GM21390 (cell line): Measurements from ENCODE around the gene FAM43A.

Source experiments
- ATAC-seq: cut with Tn5 transposase; IDR thresholded peaks from one replicate; pipeline ENCODE4 v1.9.1; 2021; ENCODE audit not compliant: unreplicated experiment

FAM43A gene, protein sequence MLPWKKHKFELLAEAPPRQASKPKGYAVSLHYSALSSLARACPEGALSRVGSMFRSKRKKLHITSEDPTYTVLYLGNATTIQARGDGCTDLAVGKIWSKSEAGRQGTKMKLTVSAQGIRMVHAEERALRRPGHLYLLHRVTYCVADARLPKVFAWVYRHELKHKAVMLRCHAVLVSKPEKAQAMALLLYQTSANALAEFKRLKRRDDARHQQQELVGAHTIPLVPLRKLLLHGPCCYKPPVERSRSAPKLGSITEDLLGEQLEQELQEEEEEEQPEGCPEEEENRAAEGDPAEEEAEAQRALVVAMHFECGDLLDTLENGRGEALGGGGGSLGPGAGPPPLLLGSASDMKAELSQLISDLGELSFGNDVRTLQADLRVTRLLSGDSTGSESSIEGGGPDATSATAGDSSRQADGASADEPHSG

GRCh38 chr3:194685718-194686413, at the start of gene FAM43A:
Gene FAM43A (plus strand): TSS chr3:194685883. CDS start chr3:194686827, 944 bp downstream.
- ATAC-seq: peak; percentile 36

- ATAC-seq: no peak
Measured at GRCh38 chr3:194637066-194637465, 48.6 kb upstream of the FAM43A start.

DNA sequence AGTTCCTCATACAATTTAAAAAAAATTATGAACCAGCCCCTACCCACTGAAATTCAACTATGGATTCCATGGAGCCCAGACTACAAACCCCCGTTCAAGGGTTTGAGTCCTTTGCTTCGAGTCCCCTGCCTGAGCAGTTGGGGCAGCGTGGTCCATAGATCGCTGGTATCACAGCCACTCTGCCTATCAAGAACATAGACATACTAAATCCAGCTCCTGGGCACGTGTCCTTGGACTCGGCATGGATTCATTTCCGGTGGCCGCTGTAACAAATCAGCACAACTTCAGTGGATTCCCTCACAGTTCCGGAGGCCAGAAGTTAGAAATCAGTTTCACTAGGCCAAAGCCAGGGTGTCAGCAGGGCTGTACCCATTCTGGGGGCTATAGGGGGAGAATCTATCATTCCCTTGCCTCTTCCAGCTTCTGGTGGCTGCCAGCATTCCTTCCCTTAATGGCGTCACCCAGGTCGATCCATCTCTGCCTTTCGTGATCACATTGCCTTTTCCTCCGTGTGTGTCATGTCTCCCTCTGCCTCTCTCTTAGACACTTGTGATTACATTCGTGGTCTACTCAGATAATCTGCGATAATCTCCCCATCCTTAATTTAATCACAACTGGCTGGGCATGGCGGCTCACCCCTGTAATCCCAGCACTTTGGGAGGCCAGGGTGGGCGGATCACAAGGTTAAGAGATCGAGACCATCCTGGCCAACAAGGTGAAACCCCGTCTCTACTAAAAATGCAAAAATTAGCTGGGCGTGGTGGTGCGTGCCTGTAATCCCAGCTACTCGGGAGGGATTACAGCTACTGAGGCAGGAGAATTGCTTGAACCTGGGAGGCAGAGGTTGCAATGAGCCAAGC, 47.9 kb upstream of the FAM43A start:
- no peak for ATAC-seq

- ATAC-seq: no peak
Measured at GRCh38 chr3:194638991-194639605, 46.6 kb upstream of the FAM43A start.

- no peak for ATAC-seq
Measured at GRCh38 chr3:194640829-194641228, 44.9 kb upstream of the FAM43A start.

DNA sequence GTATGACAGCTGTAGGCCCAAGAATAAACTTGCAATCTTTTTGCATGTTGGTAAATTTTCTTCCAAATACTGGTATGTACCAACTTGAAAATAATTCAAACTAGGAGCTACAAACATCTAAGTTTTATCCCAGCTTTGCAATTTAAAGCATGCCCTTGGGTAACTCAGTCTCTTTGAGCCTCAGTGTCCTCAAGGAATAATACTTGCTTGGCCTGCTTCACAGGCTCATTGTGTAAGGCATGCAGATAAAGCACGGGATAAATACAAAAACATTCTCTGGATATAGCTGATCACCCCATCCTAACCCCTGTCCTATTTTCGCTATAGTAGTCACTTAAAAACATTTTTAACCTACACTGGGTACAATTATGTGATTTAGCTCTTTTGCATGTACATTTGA, 42.9 kb upstream of the FAM43A start:
- no peak for ATAC-seq

DNA sequence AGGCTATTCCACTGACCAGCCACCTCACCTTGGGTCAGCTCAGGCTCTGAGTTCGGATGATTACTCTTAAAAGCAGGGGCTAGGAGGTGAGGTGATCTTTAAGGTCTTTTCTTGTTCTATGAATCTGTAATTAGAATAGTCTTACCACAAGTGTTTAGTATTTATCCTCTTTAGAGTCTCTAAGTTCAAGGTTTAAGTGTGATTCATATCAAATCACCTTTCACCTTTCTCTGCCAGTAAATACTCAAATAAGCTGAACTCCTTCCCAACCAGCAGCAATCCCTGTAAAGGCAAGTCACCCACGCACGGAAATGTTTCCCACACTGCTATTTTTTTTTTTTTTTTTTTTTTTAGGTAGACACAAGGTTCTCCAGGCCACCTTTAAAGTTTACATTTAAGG, 37.9 kb upstream of the FAM43A start:
- no peak for ATAC-seq

- ATAC-seq: peak; percentile 79
Measured at GRCh38 chr3:194654443-194654842, 31.2 kb upstream of the FAM43A start.

DNA sequence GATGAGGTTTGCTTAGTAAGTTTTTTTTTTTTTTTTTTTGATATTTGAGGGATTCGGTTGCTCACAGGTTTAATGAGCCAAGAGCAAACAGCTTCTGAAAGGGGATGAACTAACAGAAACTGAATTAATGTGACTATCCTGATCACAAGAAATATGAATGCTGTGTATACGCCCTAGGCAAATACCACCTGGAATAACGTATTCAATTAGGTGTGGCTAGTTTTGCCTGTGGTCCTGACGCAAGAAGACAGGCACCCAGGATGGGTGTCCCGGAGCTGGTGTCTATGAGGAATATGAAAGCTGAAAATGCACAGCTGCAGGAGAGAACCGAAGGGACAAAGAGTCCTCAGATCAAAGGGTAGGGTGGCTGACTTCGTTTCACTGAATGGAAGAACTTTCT, 28.2 kb upstream of the FAM43A start:
- no peak for ATAC-seq

- no peak for ATAC-seq
Measured at GRCh38 chr3:194658477-194659242, 27.0 kb upstream of the FAM43A start.

GRCh38 chr3:194659778-194660177, 25.9 kb upstream of the FAM43A start:
- ATAC-seq: no peak

GRCh38 chr3:194661374-194661773, 24.3 kb upstream of the FAM43A start:
- no peak for ATAC-seq

DNA sequence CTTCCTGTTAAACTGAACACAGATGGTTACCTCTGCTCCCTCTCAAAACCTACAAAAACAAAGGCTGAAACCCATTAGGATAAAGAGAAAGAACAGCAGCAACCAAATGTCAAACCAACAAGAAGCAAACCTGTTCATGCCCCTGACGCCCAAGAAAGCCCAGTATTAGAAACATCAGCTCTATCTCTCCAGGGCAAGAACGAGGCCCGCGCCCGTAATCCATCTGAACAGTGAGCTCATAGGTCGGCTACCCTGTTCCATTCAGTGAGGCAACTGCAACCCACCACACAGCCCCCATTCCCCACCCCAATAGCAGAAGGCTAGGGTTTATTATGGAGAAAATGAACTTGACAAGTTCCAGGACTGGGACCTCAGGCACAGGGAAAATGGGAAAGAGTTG, 23.7 kb upstream of the FAM43A start:
- no peak for ATAC-seq

DNA sequence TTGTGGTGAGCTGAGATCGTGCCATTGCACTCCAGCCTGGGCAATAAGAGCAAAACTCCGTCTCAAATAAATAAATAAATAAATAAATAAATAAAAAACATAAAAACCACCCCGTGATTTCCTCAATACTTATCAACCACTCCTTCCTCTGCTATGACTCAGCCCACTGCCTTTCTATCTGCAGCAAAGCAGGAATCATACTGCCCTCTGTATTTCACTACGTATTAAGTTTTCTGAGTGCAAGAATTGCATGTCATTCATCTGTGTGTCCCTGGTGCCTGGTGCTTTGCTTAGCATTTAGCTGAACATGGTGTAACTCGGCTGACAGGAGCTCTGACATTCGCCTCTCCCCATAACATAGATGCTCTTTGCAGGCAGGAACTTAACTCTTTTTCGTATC, 20.8 kb upstream of the FAM43A start:
- no peak for ATAC-seq

DNA sequence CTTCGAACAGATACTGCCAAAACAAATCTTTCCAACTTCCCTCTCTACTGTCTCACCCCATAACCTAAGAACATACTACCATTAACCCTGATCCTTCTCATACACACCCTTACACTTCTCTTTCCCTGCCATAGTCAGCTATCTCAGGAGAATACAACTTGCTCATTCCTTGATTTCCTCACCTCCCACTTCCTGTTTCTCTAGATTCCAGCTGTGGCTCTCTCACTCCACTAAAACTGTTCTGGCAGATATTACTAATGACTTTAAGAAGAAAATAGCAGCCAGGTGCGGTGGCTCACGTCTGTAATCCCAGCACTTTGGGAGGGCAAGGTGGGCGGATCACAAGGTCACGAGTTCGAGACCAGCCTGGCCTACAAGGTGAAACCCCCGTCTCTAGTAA, 18.3 kb upstream of the FAM43A start:
- no peak for ATAC-seq

GRCh38 chr3:194671511-194671899, 14.2 kb upstream of the FAM43A start:
- ATAC-seq: peak; percentile 20

GRCh38 chr3:194671900-194672808, 13.5 kb upstream of the FAM43A start, which contains the start of gene LSG1:
Gene LSG1 (minus strand): TSS chr3:194672191. CDS start chr3:194672162, 29 bp downstream.
- peak; percentile 84 for ATAC-seq

DNA sequence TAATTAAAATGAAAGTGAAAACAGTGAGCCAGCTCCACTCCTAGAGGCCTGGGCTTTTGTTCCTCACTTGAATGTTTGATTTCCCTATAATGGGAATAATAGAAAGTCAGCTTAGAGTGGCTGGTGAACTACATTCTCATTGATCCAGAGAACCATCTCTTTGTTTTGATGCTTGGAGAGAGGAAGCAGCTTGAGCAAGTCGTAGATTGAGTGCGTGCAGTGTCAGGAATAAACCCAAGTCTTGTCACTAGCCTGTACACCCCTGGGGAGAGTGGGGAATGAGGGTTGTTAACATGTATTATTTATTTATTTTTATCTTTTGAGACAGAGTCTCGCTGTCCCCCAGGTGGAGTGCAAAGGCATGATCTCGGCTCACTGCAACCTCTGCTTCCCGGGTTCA, 12.8 kb upstream of the FAM43A start:
- ATAC-seq: no peak

GRCh38 chr3:194673761-194674160, 11.9 kb upstream of the FAM43A start:
- no peak for ATAC-seq
